HCT116 (cell line): ENCODE data around the gene ELAVL2. TPM values are rescaled to one million over a fixed set of nuclear protein-coding genes. Genes with fewer than 3 reads are reported as not detected.

Experiments
- ATAC-seq: fragments of 200-7000 bp; cut with Tn5 transposase; 2 replicates; pipeline ENCODE4 v1.9.1; 2020; ENCODE audit warnings: mild to moderate bottlenecking, moderate library complexity
- BruUV-seq: library from RNA; stranded (reverse); fragments of 400-500 nt; replicated peaks from 2 replicates; lab custom pipeline; 2021; lab: Mats Ljungman, UMichigan
- CTCF ChIA-PET: fragments of 300-600 bp; sonication (Branson Sonifier 250); formaldehyde crosslinking; loops from one replicate; lab custom pipeline; 2021; ENCODE audit warnings: antibody characterized with exemption; lab: Charles Lee
- POLR2A ChIA-PET: fragments of 300-600, 350-600 bp; sonication (Branson Sonifier 250); formaldehyde crosslinking; loops from one replicate; lab custom pipeline; 2021; ENCODE audit warnings: antibody characterized with exemption; lab: Charles Lee
- RAD21 ChIA-PET, 2 experiments: fragments of 300-600 bp; sonication (Branson Sonifier 250); formaldehyde crosslinking; loops; one replicate each; lab custom pipeline; 2023; ENCODE audit warnings: low total read pairs in 2 of 2; ENCODE audit not compliant: uncharacterized antibody in 2 of 2, unreplicated experiment in 2 of 2, low non-redundant PET in 1 of 2; lab: Charles Lee
- DNase-seq: peaks from one replicate; pipeline ENCODE4 v3.0.0-alpha.2; 2010; ENCODE audit warnings: low read depth, low spot score
- H2AFZ ChIP-seq: fragments of 200-600 bp; shearing (Covaris generic), sonication (generic); 2 replicates; pipeline ENCODE4 v1.6.1; 2017; ENCODE audit warnings: low read depth, mixed run types, mixed read lengths, antibody characterized with exemption, low read length; ENCODE audit not compliant: poor library complexity, severe bottlenecking
- H3K27ac ChIP-seq: 2 replicates; pipeline ENCODE4 v1.5.1; 2012; ENCODE audit warnings: low read depth, low read length
- H3K27me3 ChIP-seq: fragments of 200-600 bp; sonication (generic); 2 replicates; pipeline ENCODE4 v1.6.1; 2016; ENCODE audit warnings: mixed run types, low read length, mixed read lengths; ENCODE audit not compliant: insufficient read depth
- H3K36me3 ChIP-seq, 2 experiments: fragments of 200-500 bp in 1 of 2; fragments of 200-600 bp in 1 of 2; sonication (Bioruptor generic) in 1 of 2; sonication (generic) in 1 of 2; 2 replicates each; pipeline versions ENCODE4 v1.5.1 to v1.6.1; 2014 to 2016; ENCODE audit warnings: low read length in 2 of 2, inconsistent platforms in 1 of 2, mixed read lengths in 1 of 2, mixed run types in 1 of 2; ENCODE audit not compliant: insufficient read depth in 2 of 2, control insufficient read depth in 1 of 2
- H3K4me1 ChIP-seq, 2 experiments: fragments of 200-600 bp in 1 of 2; sonication (generic) in 1 of 2; 2 replicates each; pipeline versions ENCODE4 v1.5.1 to v1.6.1; 2012 to 2017; ENCODE audit warnings: low read length in 2 of 2, inconsistent platforms in 1 of 2, mild to moderate bottlenecking in 1 of 2, mixed read lengths in 1 of 2, mixed run types in 1 of 2, moderate library complexity in 1 of 2; ENCODE audit not compliant: insufficient read depth in 2 of 2, control insufficient read depth in 1 of 2
- H3K4me2 ChIP-seq: fragments of 200-600 bp; sonication (generic); 2 replicates; pipeline ENCODE4 v1.6.1; 2017; ENCODE audit warnings: mixed run types, low read length, mixed read lengths
- H3K4me3 ChIP-seq, 2 experiments: fragments of 200-600 bp in 1 of 2; sonication (generic) in 1 of 2; replicated peaks in 1 of 2; 2 replicates each; pipeline ENCODE4 v1.5.1; 2011 to 2016; ENCODE audit warnings: low read length in 2 of 2, control low read depth in 1 of 2, low read depth in 1 of 2, mild to moderate bottlenecking in 1 of 2, mixed read lengths in 1 of 2, mixed run types in 1 of 2
- H3K79me2 ChIP-seq: fragments of 200-600 bp; sonication (generic); 2 replicates; pipeline ENCODE4 v1.6.1; 2017; ENCODE audit warnings: mild to moderate bottlenecking, mixed run types, low read length, moderate library complexity, mixed read lengths; ENCODE audit not compliant: insufficient read depth
- H3K9ac ChIP-seq: fragments of 200-600 bp; sonication (generic); 2 replicates; pipeline ENCODE4 v1.6.1; 2016; ENCODE audit warnings: low read length, mixed read lengths
- H3K9me2 ChIP-seq: fragments of 200-600 bp; sonication (generic), shearing (Covaris generic); 2 replicates; pipeline ENCODE4 v1.6.1; 2017; ENCODE audit warnings: mixed run types, mild to moderate bottlenecking, moderate library complexity; ENCODE audit not compliant: insufficient read depth
- H3K9me3 ChIP-seq, 2 experiments: fragments of 200-500 bp in 1 of 2; fragments of 200-600 bp in 1 of 2; sonication (Bioruptor generic) in 1 of 2; sonication (generic) in 1 of 2; 2 replicates each; pipeline ENCODE4 v1.6.1; 2014 to 2017; ENCODE audit warnings: low read length in 2 of 2, mixed read lengths in 2 of 2, inconsistent platforms in 1 of 2, low read depth in 1 of 2, mild to moderate bottlenecking in 1 of 2, mixed run types in 1 of 2, moderate library complexity in 1 of 2; ENCODE audit not compliant: control insufficient read depth in 1 of 2, insufficient read depth in 1 of 2
- H4K20me1 ChIP-seq: fragments of 200-600 bp; sonication (generic), shearing (Covaris generic); 2 replicates; pipeline ENCODE4 v1.6.1; 2017; ENCODE audit warnings: mixed run types, mild to moderate bottlenecking, moderate library complexity; ENCODE audit not compliant: insufficient read depth
- CBX3 ChIP-seq: IDR thresholded peaks from 2 replicates; pipeline ENCODE4 v1.6.1; 2012; ENCODE audit warnings: low read depth
- CEBPB ChIP-seq: IDR thresholded peaks from 2 replicates; pipeline ENCODE4 v1.6.1; 2012; ENCODE audit warnings: low read depth
- FOSL1 ChIP-seq: IDR thresholded peaks from 2 replicates; pipeline ENCODE4 v1.6.1; 2012; ENCODE audit warnings: low read depth
- JUND ChIP-seq: IDR thresholded peaks from 2 replicates; pipeline ENCODE4 v1.6.1; 2012
- POLR2A ChIP-seq: IDR thresholded peaks from 2 replicates; pipeline ENCODE4 v1.7.0; 2011; ENCODE audit warnings: borderline replicate concordance; ENCODE audit not compliant: insufficient read depth, insufficient read length; ENCODE audit errors: extremely low read depth
- POLR2AphosphoS5 ChIP-seq: IDR thresholded peaks from 2 replicates; pipeline ENCODE4 v1.6.1; 2011; ENCODE audit warnings: mild to moderate bottlenecking, low read depth, low read length, moderate library complexity
- RAD21 ChIP-seq: IDR thresholded peaks from 2 replicates; pipeline ENCODE4 v1.6.1; 2012; ENCODE audit warnings: low read depth, mild to moderate bottlenecking
- SIN3A ChIP-seq: IDR thresholded peaks from 2 replicates; pipeline ENCODE4 v1.6.1; 2012; ENCODE audit warnings: low read depth
- SRF ChIP-seq: IDR thresholded peaks from 2 replicates; pipeline ENCODE4 v1.6.1; 2012; ENCODE audit warnings: low read depth
- YY1 ChIP-seq: IDR thresholded peaks from 2 replicates; pipeline ENCODE4 v1.6.1; 2011; ENCODE audit warnings: low read length, low read depth, moderate library complexity, mild to moderate bottlenecking; ENCODE audit not compliant: insufficient replicate concordance; ENCODE audit errors: extremely low read depth
- ZFX ChIP-seq: fragments of 450-650 bp; IDR thresholded peaks from 2 replicates; pipeline ENCODE4 v1.6.1; 2017
- ZNF274 ChIP-seq: fragments of 200-500 bp; sonication (Bioruptor generic); IDR thresholded peaks from 2 replicates; pipeline ENCODE4 v1.6.1; 2014; ENCODE audit warnings: mild to moderate bottlenecking, low read depth, low read length, inconsistent platforms
- intact Hi-C: fragments of 100-400 bp; cut with micrococcal nuclease; formaldehyde crosslinking; loops from 2 replicates; pipeline ENCODE4 v1.10.0; 2022
- total RNA-seq: library from RNA; stranded (reverse); gene quantifications from one replicate; pipeline ENCODE4 v1.2.1, GENCODE V29; 2021; ENCODE audit not compliant: unreplicated experiment
- TF ChIP-seq, protein P1 (sequence below): IDR thresholded peaks from 2 replicates; pipeline ENCODE4 v1.6.1; 2012; ENCODE audit warnings: low read depth
- TF ChIP-seq, protein P2 (sequence below): IDR thresholded peaks from 2 replicates; pipeline ENCODE4 v1.6.1; 2011; ENCODE audit warnings: mild to moderate bottlenecking, low read length, moderate library complexity; ENCODE audit not compliant: insufficient replicate concordance; ENCODE audit errors: extremely low read depth
- TF ChIP-seq, protein P3 (sequence below), 3 experiments: fragments of 200-600 bp in 1 of 3; sonication (generic) in 1 of 3; IDR thresholded peaks in 2 of 3; conservative IDR thresholded peaks in 1 of 3; 2 replicates each; pipeline ENCODE4 v1.5.1; 2012 to 2017; ENCODE audit warnings: low read depth in 2 of 3, low read length in 2 of 3, antibody characterized with exemption in 1 of 3, borderline replicate concordance in 1 of 3, control low read depth in 1 of 3, mild to moderate bottlenecking in 1 of 3, mixed read lengths in 1 of 3, mixed run types in 1 of 3, moderate library complexity in 1 of 3; ENCODE audit not compliant: insufficient read depth in 1 of 3

ELAVL2 gene
- total RNA-seq, 1 experiment from 2014 or later = not detected

DNA sequence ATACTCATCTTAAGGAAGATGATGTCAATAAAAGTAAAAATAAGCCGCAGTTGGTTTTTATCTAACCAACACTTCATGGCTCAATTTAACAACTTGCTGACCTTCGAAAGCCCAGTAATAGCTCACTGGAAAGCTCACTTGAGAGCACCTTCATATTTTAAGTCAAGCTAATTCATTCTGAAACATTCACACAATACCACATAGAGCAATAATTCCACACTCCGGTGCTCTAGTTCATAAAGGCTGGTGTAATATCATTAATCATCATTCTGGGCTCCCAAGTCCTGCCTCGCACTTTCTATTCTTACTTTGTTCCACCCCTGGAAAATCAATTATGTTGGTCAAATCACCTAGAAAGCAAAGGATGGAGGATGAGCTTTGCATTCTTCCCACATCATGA lies 74.4 kb downstream of the ELAVL2 start (continued):
- TF ChIP-seq, protein P1, sequence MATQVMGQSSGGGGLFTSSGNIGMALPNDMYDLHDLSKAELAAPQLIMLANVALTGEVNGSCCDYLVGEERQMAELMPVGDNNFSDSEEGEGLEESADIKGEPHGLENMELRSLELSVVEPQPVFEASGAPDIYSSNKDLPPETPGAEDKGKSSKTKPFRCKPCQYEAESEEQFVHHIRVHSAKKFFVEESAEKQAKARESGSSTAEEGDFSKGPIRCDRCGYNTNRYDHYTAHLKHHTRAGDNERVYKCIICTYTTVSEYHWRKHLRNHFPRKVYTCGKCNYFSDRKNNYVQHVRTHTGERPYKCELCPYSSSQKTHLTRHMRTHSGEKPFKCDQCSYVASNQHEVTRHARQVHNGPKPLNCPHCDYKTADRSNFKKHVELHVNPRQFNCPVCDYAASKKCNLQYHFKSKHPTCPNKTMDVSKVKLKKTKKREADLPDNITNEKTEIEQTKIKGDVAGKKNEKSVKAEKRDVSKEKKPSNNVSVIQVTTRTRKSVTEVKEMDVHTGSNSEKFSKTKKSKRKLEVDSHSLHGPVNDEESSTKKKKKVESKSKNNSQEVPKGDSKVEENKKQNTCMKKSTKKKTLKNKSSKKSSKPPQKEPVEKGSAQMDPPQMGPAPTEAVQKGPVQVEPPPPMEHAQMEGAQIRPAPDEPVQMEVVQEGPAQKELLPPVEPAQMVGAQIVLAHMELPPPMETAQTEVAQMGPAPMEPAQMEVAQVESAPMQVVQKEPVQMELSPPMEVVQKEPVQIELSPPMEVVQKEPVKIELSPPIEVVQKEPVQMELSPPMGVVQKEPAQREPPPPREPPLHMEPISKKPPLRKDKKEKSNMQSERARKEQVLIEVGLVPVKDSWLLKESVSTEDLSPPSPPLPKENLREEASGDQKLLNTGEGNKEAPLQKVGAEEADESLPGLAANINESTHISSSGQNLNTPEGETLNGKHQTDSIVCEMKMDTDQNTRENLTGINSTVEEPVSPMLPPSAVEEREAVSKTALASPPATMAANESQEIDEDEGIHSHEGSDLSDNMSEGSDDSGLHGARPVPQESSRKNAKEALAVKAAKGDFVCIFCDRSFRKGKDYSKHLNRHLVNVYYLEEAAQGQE = no peak
- no peak for TF ChIP-seq ZFX
- no peak for TF ChIP-seq CEBPB
- no peak for TF ChIP-seq CBX3
- no peak for TF ChIP-seq FOSL1
- TF ChIP-seq JUND = no peak
- no peak for TF ChIP-seq POLR2A
- TF ChIP-seq, all 23 proteins: peak for 0

DNA sequence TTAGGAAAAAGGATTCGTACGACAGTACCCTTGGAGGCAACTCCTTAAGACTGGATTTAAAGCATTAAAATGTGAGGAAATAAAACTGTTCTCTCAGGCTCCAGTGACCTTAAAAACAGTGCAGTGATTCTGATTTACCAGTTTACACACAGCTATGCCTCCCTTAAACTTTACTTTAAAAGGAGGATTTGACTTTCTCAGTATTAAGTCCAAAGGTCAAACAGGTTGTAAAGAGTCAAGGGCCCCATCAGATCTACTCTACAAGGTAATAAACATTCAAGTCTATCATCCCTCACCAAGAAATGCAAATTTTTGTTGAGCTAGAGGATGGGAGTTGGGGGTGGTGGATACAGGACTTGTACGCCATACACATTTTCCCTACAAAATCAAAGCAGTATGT lies 75.2 kb downstream of the ELAVL2 start:
- BruUV-seq = no TSS peak
- no peak overlapping the region for H3K4me3 ChIP-seq
- RAD21 ChIA-PET = no interaction called here
- no peaks in the 10 kb centered on the region for H3K9me2 ChIP-seq
- H3K9ac ChIP-seq = no peak overlapping the region
- ATAC-seq (no peak), DNase-seq (no peak)
- H3K9me3 ChIP-seq = peaks cover 13 to 23% of the 10 kb centered on the region in 2 experiments; a peak in 3 of 4 replicates
- POLR2A ChIA-PET = no interaction called here
- no peak overlapping the region for H3K27ac ChIP-seq
- no peaks in the 10 kb centered on the region for H3K27me3 ChIP-seq
- TF ChIP-seq, protein P2, sequence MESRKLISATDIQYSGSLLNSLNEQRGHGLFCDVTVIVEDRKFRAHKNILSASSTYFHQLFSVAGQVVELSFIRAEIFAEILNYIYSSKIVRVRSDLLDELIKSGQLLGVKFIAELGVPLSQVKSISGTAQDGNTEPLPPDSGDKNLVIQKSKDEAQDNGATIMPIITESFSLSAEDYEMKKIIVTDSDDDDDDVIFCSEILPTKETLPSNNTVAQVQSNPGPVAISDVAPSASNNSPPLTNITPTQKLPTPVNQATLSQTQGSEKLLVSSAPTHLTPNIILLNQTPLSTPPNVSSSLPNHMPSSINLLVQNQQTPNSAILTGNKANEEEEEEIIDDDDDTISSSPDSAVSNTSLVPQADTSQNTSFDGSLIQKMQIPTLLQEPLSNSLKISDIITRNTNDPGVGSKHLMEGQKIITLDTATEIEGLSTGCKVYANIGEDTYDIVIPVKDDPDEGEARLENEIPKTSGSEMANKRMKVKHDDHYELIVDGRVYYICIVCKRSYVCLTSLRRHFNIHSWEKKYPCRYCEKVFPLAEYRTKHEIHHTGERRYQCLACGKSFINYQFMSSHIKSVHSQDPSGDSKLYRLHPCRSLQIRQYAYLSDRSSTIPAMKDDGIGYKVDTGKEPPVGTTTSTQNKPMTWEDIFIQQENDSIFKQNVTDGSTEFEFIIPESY = no peak
- TF ChIP-seq SRF (no peak), POLR2AphosphoS5 (no peak), CEBPB (no peak), FOSL1 (no peak), SIN3A (no peak), RAD21 (no peak), ZNF274 (no peak), YY1 (no peak), ZFX (no peak)
- TF ChIP-seq, protein P3, sequence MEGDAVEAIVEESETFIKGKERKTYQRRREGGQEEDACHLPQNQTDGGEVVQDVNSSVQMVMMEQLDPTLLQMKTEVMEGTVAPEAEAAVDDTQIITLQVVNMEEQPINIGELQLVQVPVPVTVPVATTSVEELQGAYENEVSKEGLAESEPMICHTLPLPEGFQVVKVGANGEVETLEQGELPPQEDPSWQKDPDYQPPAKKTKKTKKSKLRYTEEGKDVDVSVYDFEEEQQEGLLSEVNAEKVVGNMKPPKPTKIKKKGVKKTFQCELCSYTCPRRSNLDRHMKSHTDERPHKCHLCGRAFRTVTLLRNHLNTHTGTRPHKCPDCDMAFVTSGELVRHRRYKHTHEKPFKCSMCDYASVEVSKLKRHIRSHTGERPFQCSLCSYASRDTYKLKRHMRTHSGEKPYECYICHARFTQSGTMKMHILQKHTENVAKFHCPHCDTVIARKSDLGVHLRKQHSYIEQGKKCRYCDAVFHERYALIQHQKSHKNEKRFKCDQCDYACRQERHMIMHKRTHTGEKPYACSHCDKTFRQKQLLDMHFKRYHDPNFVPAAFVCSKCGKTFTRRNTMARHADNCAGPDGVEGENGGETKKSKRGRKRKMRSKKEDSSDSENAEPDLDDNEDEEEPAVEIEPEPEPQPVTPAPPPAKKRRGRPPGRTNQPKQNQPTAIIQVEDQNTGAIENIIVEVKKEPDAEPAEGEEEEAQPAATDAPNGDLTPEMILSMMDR (IDR thresholded peaks at IDR 0.05 in 2 of 3, conservative IDR thresholded peaks at IDR 0.05 in 1 of 3; ENCODE audit: borderline replicate concordance in 1 of 3, insufficient read depth in 1 of 3, low read depth in 2 of 3, low read length in 2 of 3) = no peak
- intact Hi-C loops = no loop called here
- H4K20me1 ChIP-seq = no peaks in the 10 kb centered on the region
- CTCF ChIA-PET = no interaction called here
- H3K4me1 ChIP-seq = no peaks in the 10 kb centered on the region
- no peak overlapping the region for H3K4me2 ChIP-seq
- no peak overlapping the region for H2AFZ ChIP-seq
- no peaks in the 10 kb centered on the region for H3K36me3 ChIP-seq
- H3K79me2 ChIP-seq = no peaks in the 10 kb centered on the region
